ENCODE measurements around the gene SRGAP2C.
"Not testable (repeated sequence)": the region's sequence is repeated elsewhere in the genome, so short reads cannot be mapped to it uniquely, and the experiment has no call there.

DNA sequence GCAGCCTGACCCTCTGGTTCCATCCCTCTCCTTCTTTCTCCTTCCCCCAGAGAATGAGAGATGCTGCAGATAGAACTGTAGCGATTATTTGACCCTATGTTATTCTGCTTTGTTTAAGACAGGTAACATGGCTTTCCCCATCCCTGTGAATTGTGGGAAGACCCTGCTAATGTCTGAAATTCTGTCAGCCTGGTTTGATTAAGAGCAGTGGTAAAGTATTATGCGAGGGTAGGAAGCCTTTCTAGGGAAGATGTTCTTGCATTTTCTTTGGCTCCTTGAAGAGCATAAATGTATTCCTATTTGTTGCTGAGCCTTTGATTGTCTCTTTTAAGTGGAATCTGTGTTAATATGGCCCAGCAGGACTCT is 109.4 kb downstream of the SRGAP2C start:
- TF ChIP-seq CTCF (IDR thresholded peaks at IDR 0.05 in 8 of 11, conservative IDR thresholded peaks at IDR 0.05 in 3 of 11); POLR2AphosphoS5 (IDR thresholded peaks at IDR 0.05): not testable (repeated sequence)

Measured in spleen (tissue), 7 donors.